T-helper 1 cell (primary cell): Measurements from ENCODE around the gene PINLYP.

ENCODE experiments used
- DNase-seq, 5 donors: peaks; one replicate each; pipeline ENCODE4 v3.0.0-alpha.2; 2012 to 2020

The PINLYP gene

DNA sequence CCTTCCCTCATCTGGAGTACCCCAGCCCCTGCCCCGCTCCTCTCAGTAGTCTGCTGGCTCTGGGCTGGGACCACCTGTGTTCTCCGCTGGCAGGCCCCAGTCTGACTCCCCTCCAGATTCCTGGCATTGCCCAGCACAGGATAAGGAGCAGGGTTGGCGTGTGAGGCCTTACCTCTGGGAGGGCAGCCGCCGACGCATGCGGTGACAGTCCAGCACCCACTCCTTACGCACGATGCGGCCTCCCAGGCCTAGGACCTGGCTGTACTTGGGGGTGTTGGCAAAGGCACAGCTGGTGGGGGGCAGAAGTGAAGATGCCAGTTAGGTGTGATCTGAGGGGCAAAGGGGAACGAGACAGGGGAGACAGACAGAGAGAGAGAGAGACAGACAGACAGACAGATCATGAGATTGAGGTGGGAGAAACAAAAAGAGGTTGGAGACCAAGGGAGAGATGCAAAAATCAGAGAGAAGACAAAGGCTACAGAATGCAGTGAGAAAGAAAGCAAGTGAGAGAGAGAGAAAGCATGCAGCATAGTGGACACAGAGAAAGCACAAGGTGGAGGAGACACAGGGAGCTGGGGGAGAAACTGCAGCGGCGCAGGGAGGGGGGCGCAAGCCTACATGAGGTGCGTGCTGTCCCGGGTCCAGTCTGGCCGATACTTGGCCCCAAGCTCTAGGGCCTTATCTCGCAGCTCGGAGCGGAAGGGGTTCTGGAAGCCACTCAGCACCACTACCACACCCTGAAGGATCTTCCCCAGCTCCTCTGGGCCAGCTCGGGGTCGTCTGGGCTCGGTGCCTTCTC, 24.0 kb upstream of the PINLYP start:
- no peak for DNase-seq

GRCh38 chr19:43552198-43552450, 23.5 kb upstream of the PINLYP start:
- no peak for DNase-seq

- no peak for DNase-seq
Observed at GRCh38 chr19:43552616-43553015, 23.0 kb upstream of the PINLYP start.

DNA sequence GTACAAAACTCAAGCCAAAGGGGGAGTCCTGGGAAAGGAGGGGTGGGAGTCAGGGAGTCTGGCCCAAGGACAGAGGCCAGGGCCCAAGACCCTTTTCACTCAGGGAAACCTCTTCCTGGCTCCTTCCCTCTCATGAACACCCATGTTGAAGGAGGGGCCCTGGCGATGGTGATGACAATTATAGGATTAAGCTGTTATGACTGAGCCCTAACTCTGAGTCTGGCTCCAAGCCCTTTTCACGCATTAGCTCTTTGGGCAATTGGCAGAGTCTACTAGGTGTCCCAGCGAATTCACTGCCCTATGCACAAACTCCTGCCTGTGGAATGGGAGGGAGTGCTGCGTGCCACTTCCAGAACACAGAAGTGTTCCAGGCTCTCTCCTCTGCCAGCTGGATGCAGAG, 21.9 kb upstream of the PINLYP start:
- DNase-seq = no peak

- no peak for DNase-seq
Observed at GRCh38 chr19:43554317-43554895, 21.2 kb upstream of the PINLYP start.

DNA sequence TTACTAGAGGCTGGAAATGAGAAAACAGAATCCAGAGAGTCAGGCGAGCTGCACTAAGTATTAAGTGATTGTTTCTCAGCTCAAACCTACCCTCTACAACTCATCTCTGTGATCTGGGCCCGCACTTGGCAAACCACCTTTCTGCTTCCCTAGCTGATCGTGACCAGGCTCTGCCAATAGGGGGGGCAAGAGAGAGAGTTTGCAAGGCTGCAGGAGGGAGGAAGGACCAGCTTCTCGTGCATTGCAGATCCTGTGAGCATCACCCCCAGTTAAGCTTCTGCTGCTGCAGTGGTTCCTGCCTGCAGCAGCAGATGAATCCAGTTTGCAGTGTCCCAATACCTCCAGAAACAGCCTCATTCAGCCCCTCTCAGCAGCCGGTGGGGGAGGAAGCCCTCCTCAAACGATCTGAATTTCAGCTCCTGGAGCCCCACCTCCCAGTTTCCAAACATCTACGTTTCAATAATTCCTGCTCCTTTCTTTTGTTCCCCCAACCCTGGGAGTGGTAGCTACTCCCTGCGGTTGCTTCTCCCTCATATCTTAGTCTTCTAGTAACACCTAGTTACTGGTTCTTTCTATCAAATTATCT, 20.3 kb upstream of the PINLYP start:
- peak; percentile 52 to 83 (median 74) for DNase-seq

DNA sequence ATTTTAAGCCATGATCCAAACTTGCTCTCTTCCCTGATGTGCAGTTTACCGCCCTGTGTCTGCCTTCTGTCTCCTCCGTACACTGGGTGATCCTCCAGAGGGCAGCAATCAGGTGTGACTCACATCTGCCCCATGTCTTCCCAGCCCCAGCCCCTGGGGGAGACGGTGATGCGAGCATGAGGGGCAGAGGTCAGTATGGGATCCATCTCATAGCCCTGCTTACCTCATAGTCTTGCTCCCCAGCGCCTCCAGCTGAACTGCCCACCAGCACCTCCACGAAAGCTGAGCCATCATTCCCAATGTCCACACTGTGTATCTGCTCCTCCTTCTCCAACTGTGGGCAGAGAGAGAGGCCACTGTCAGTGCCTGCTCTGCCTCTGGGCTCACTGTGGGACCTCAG, 14.9 kb upstream of the PINLYP start:
- no peak for DNase-seq

DNA sequence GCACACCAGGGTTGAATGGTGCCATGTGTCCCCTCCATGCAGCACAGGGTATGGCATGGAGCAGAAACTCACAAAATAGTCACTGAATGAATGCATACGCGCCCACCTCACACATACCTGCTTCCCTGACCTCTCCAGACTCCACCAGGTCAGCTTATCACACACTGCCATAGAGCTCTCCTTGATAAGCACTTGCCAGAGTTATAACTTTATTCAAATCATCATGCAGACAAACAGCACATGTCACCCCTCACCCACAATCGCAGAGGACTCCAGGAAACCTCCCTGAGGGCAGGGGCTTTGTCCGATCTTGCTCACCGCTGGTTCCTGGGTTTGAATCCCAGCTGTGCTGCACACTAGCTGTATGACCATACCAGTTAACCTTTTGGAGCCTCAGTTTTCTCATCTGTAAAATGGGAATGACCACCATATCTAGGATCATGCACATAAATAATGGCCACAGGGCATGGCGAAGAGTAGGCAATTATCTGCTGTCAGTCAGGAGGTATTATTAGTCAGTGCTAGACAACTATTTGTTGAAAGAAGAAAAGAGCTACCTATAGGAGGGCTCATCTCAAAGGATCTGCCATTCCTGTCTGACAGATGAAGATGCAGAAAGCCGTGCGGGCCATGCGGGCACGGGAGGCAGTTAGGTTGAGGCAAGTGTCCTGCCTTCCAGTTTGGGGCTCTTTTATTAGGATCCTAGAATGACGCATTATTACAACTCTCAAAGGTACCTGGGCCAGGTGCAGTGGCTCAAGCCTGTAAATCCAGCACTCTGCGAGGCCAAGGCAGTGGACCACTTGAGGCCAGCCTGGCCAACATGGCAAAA, 14.2 kb upstream of the PINLYP start:
- DNase-seq = no peak

GRCh38 chr19:43562226-43562697, 13.3 kb upstream of the PINLYP start:
- peak in 1 of 5 donors; percentile 7 for DNase-seq

GRCh38 chr19:43562698-43563241, 12.8 kb upstream of the PINLYP start:
- DNase-seq = peak; percentile 49 to 94 (median 66)

- no peak for DNase-seq
Observed at GRCh38 chr19:43563816-43564457, 11.7 kb upstream of the PINLYP start.

DNA sequence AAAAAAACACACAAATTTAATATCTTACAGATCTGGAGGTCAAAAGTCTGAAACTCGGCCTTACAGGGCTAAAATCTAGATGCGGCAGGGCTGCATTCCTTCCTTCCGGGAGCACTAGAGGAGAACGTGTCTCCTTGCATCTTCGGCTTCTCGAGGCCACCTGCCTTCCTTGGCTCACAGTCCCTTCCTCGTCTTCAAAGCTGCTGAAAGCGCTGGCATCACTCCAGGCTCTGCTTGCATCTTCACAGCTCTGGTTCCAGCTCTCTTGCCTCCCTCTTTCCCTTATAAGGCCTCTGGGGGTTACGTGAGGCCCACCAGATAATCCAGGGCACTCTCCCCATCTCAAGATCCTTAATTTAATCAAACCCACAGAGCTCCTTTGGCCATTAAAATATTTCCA, 10.8 kb upstream of the PINLYP start:
- DNase-seq = no peak

GRCh38 chr19:43569657-43570056, 5.9 kb upstream of the PINLYP start:
- DNase-seq = no peak

- DNase-seq = no peak
Observed at GRCh38 chr19:43570174-43570791, 5.3 kb upstream of the PINLYP start.

DNA sequence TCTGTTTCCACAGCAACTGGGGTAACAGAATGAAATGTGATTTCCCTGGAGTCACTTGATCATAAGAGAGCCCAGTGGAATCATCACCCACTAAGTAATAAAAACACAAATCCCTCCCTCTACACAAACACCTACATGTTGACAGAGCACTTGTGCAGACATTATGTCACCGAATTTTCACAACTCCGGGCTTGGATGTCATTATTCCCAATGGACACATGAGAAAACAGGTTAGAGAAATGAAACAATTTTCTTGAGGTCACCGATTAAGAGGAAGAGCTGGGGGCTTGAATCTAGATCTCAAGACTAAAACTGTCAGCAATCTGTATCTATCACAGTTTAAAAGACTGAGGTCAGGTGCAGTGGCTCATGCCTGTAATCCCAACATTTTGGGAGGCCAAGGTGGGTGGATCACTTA, 3.4 kb upstream of the PINLYP start:
- no peak for DNase-seq

- no peak for DNase-seq
Observed at GRCh38 chr19:43574424-43575155, 1.0 kb upstream of the PINLYP start.

- DNase-seq = no peak
Observed at GRCh38 chr19:43575955-43576878, 616 bp downstream of the PINLYP start.

DNA sequence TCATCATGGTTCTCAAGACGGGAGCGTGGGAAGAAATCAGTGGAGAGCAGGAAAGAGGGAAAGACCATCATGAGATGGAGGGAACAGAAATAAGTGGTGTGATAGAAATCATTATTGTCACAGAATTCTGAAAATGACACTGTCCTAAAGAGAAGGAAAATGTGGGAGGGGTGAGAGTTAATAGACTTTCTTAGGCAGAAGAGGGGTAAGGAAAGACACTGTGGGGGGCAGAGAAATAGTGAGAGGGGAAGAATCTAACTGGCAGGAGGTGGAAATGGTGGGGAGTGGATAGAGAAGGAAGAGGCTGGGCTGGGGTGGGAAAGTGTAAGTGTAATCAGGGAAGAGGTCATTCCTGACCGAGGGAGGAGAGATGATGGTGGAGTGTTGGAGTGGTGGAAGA, 3.2 kb downstream of the PINLYP start:
- DNase-seq = no peak

DNA sequence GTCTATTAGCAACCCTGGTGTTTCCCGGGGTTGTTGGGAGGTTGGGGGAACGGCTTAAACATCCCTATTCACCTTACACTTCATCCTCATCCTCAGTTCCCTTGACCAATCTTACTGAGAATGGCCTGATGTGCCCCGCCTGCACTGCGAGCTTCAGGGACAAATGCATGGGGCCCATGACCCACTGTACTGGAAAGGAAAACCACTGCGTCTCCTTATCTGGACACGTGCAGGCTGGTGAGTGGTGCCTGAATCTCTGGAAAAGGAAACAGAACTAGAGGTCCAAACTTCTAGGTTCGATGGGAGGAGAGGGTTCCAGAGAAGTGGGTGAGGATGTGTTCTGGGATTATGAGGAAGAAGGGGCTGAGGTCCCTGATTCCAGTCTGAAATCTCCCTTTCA, 5.9 kb downstream of the PINLYP start:
- no peak for DNase-seq

DNA sequence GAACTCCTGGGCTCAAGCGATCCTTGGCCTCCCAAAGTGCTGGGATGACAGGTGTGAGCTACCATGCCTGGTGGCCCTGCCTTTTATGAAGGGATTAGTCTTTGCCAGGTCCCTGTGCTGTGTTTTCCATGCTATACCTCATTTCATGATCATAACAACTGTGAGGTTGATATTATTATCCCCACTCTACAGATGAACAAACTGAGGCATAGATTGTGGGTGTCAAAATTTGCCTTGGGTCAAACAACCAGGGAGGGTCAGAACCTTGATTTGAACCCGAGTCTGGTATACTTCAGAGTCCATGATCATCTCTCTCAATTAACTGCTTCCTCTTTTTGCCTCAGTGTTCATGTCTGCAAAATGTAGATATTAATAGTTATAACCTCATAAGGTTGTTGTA, 6.9 kb downstream of the PINLYP start:
- no peak for DNase-seq
